ENCODE results near the gene TMEM87B. TPM values are rescaled to one million over a fixed set of nuclear protein-coding genes. Genes with fewer than 3 reads are reported as not detected.

Gene TMEM87B
- total RNA-seq, 2 donors from 2014 or later = 21.5 to 60.7 TPM

DNA sequence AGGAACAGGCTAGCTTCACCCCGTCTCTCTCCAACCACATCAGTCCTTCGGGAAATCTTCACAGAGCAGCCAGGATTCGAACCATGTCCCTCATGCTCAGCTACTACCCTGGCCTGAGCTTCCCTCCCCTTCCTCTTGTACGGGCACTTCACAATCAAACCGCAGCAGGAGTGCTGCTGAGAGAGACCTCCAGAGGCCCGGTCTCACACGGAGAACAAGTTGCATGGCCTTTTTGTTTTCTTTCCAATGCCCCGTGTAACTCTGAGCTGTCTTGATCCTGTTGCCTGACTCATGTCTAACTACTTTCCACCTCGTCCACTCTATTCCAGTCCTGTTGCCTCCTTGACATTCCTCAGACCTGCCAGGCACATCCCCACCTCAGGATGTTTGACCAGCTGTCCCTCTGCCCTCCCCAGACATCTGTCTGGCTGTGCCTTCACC, 108.5 kb downstream of the TMEM87B start:
- Histone ChIP-seq H3K4me3 (no peak overlapping the region), H3K9me3 (no peaks in the 10 kb centered on the region), H3K27me3 (replicated peaks; ENCODE audit: insufficient read depth) (no peaks in the 10 kb centered on the region), H3K4me1 (replicated peaks) (no peaks in the 10 kb centered on the region), H3K36me3 (no peaks in the 10 kb centered on the region), H3K27ac (no peak overlapping the region)
- WGBS = 80% methylated on average over 9 of the region's 9 CpGs
- no peak for TF ChIP-seq CTCF (IDR thresholded peaks at IDR 0.05)
- no peak for TF ChIP-seq POLR2A (IDR thresholded peaks at IDR 0.05)
- no peak for TF ChIP-seq POLR2AphosphoS5 (IDR thresholded peaks at IDR 0.05)
- DNase-seq (ENCODE audit: low spot score) = no peak
- intact Hi-C loops (cut with DNase I) = no loop called here

DNA sequence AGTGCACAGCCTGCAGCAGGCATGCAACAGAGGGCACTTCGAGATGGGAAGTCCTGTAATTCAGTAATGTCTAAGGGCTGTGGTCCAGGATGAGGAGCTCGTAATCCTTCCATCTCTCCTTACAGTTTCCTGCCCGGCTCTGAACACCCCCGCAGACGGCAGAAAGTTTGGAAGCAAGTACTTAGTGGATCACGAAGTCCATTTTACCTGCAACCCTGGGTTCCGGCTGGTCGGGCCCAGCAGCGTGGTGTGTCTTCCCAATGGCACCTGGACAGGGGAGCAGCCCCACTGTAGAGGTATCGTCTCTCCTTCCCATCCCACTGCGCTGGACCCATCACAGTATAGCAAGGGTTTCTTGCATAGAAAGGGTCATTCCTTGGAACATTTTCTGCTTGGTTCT, 109.8 kb downstream of the TMEM87B start:
- H3K36me3 ChIP-seq = no peaks in the 10 kb centered on the region
- no peaks in the 10 kb centered on the region for H3K4me1 ChIP-seq (replicated peaks)
- intact Hi-C loops (cut with DNase I) = no loop called here
- no peaks in the 10 kb centered on the region for H3K27me3 ChIP-seq (replicated peaks; ENCODE audit: insufficient read depth)
- TF ChIP-seq POLR2A (IDR thresholded peaks at IDR 0.05) (no peak), POLR2AphosphoS5 (IDR thresholded peaks at IDR 0.05) (no peak), CTCF (IDR thresholded peaks at IDR 0.05) (no peak)
- no peak overlapping the region for H3K27ac ChIP-seq
- no peaks in the 10 kb centered on the region for H3K9me3 ChIP-seq
- WGBS = 88% methylated on average over 11 of the region's 11 CpGs
- no peak for DNase-seq (ENCODE audit: low spot score)
- no peak overlapping the region for H3K4me3 ChIP-seq

GRCh38 chr2:112165296-112165695, 110.2 kb downstream of the TMEM87B start:
- H3K9me3 ChIP-seq = no peaks in the 10 kb centered on the region
- no peak overlapping the region for H3K4me3 ChIP-seq
- H3K27ac ChIP-seq = no peak overlapping the region
- WGBS = 98% methylated on average over 4 of the region's 4 CpGs
- intact Hi-C loops (cut with DNase I) = no loop called here
- no peaks in the 10 kb centered on the region for H3K4me1 ChIP-seq (replicated peaks)
- no peak for DNase-seq (ENCODE audit: low spot score)
- TF ChIP-seq POLR2AphosphoS5 (IDR thresholded peaks at IDR 0.05) (no peak), CTCF (IDR thresholded peaks at IDR 0.05) (no peak)
- no peaks in the 10 kb centered on the region for H3K27me3 ChIP-seq (replicated peaks; ENCODE audit: insufficient read depth)
- H3K36me3 ChIP-seq = no peaks in the 10 kb centered on the region

DNA sequence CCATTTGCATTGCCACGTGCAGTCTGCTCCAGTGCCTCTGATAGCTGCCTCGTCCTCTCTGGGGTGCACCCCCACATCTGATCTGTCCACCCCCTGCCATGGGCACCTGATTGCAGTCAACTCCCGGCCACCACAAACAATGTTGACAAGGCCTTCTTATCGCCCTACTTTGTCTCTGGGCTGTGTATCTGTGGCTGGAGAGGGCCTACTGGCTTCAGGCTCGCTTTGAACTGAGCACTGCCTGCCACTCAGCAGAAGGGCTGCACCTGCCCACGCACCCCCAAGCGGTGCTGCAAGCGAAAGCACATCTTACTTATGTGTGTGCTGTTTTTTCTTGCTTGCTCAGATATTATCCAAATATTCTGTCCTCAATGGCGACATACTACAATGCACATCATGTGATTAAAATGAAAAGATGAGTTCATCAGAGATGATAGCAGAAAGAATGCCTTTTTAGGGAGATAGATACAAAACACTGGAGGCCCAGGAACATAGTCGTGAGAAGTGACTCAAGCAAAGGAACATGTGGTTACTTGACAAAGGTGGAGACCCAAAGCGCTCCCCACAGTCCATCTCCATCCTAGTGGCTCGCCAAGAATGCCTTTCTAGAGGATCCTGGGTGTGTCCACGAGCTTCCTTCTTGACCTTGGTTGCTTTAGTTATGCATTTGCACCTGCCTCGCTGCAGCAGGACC, 111.9 kb downstream of the TMEM87B start:
- no peaks in the 10 kb centered on the region for H3K27me3 ChIP-seq (replicated peaks; ENCODE audit: insufficient read depth)
- no peak overlapping the region for H3K27ac ChIP-seq
- no peaks in the 10 kb centered on the region for H3K4me1 ChIP-seq (replicated peaks)
- no peaks in the 10 kb centered on the region for H3K36me3 ChIP-seq
- DNase-seq (ENCODE audit: low spot score) = no peak
- 87% methylated on average over 14 of the region's 14 CpGs for WGBS
- no peak for TF ChIP-seq CTCF (IDR thresholded peaks at IDR 0.05)
- no peak for TF ChIP-seq POLR2A (IDR thresholded peaks at IDR 0.05)
- no peak for TF ChIP-seq POLR2AphosphoS5 (IDR thresholded peaks at IDR 0.05)
- intact Hi-C loops (cut with DNase I) = no loop called here
- H3K4me3 ChIP-seq = no peak overlapping the region
- no peaks in the 10 kb centered on the region for H3K9me3 ChIP-seq

GRCh38 chr2:112168422-112169124, 113.5 kb downstream of the TMEM87B start:
- 80% methylated on average over 10 of the region's 10 CpGs for WGBS

More at GRCh38 chr2:112168422-112169124, 113.5 kb downstream of the TMEM87B start:
- Histone ChIP-seq H3K27ac (no peak overlapping the region), H3K9me3 (no peaks in the 10 kb centered on the region), H3K4me3 (no peak overlapping the region), H3K27me3 (replicated peaks; ENCODE audit: insufficient read depth) (no peaks in the 10 kb centered on the region), H3K4me1 (replicated peaks) (no peaks in the 10 kb centered on the region), H3K36me3 (no peaks in the 10 kb centered on the region)
- intact Hi-C loops (cut with DNase I) = no loop called here
- no peak for DNase-seq (ENCODE audit: low spot score)
- no peak for TF ChIP-seq POLR2A (IDR thresholded peaks at IDR 0.05)
- TF ChIP-seq CTCF (IDR thresholded peaks at IDR 0.05) = no peak
- TF ChIP-seq POLR2AphosphoS5 (IDR thresholded peaks at IDR 0.05) = no peak
